ENCODE results near the gene XPNPEP1. TPM values are rescaled to one million over a fixed set of nuclear protein-coding genes. Genes with fewer than 3 reads are reported as not detected.
"Not testable (repeated sequence)": the region's sequence is repeated elsewhere in the genome, so short reads cannot be mapped to it uniquely, and the experiment has no call there.

The XPNPEP1 gene
- polyA plus RNA-seq, 1 donor: 64.1 TPM

DNA sequence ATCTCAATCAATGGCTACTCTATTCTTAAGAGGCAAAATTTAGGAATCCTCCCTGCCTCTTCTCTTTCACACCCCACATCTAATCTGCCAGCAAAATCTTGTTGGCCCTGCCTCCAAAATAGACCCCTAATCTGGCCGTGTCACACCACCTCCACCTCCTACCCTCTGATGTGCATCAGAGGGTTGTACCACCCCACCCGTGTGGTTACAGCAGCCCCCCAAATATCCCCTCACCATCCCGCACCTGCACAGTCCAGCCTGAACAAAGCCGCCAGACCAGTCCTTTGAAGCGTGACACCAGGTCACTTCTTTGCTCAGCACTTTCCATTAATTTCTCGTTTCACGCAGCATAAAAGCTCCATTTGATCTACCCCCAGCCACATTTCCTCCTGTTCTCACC, 776 bp upstream of the XPNPEP1 start:
- DNase-seq (ENCODE audit: low read depth): no peak

DNA sequence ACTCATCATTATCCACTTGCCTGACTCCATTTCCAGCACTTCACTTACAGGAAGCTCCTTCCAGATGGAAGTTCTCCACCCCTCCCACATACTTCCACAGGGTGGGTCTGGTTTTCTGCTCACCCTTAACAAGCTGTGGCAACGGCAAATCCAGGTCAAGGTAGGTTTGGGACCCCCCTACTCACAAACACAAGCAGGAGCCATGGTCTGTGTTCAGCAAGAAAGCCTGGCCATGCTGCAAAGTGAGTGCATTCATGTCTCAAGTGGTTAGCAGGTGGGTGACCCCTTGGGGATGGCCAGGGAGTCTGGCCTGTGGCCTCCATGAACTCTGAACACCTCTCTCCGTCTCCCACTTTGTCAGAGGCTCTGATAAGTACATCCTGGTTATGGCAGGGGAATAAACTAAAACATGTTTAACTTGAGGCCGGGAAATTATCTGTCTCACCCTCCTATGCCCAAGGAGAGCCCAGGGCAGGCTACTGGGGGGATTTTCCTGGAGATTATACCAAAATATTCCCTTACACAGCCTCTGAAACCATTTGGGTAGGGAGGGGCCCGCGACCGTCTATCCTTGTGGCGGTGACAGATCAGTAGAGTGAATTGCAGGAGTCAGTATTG, 844 bp downstream of the XPNPEP1 start:
- DNase-seq (ENCODE audit: low read depth): no peak

DNA sequence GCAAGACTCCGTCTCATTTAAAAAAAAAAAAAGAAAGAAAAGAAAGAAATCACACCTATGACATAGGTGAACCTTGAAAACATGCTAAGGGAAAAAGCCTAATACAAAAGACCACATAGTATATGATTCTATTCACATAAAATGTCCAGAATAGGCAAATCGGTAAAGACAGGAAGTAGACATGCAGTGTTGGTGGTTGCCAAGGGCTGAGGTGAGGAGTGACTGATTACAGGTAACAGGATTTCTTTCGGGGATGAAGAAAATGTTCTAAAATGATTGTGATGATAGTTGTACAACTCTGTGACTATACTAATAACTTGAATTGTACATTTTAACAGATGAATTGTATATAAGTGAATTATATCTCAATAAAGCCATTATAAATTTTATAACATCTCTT, 3.3 kb downstream of the XPNPEP1 start:
- DNase-seq (ENCODE audit: low read depth): no peak

DNA sequence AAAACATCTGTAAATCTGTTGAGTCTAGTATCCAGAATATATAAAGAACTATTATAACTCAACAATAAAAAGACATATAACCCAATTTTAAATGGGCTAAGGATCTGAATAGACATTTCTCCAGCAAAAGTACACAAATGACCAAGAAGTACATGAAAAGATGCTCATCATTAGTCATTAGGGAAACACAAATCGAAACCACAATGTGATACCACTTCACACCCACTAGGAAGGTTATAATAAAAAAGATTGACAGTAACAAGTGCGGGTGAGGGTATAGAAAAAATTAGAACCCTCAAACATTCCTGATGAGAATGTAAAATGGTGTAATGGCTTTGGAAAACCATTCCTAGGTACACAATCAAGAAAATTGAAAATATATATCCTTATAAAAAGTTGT, 4.1 kb downstream of the XPNPEP1 start:
- DNase-seq (ENCODE audit: low read depth): no peak

DNA sequence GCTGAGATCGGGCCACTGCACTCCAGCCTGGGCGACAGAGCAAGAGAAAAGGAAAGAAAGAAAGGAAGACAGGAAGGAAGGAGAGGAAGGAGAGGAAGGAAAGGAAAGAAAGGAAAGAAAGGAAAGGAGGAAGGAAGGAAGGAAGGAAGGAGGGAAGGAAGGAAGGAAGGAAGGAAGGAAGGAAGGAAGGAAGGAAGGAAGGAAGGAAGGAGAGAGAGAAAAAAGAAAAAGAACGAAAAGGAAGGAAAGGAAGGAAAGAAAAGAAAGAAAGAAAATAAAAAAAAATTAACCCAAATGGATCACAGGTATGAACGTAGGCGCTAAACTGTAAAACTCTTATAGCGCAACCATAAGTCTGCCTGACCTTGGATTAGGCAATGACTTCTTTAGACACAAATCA, 4.6 kb downstream of the XPNPEP1 start:
- not testable (repeated sequence) for DNase-seq (ENCODE audit: low read depth)

DNA sequence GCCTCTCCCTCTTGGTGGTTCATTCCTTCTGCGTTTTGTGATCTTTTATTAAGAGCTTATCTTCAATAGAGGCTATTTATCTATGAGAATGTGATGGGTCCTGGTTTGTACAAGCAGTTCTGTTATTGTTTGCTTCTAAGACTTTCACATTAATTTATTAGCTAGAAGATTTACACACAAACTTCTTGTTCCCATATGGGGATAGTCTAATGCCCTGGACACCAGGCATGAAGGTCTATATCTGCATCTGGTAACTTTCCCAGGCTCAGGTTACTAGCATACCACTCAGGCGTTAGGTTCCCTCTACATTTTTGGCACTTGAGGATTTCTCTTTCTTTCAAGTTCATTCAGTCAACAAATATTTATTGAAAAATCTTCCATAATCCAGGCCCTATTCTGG, 7.7 kb downstream of the XPNPEP1 start:
- no peak for DNase-seq (ENCODE audit: low read depth)

DNA sequence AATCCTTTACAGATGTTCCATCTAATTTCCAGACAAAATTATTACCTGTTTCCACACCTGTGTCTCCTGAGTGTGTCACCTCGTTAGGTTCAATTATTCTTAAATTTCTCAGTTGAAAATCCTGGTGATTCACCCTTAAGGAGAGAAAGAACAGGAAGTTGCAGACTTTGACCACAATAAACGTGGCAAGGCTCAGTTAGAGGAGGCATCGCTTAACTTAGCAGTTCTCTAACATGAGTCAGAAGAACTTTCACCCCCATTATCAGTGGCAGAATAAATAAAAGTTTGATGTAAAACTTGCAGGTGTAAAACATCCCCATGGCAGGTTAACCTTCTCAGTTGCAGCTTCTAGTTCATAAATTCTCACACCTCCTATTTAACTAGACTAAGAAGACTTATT, 8.3 kb downstream of the XPNPEP1 start:
- no peak for DNase-seq (ENCODE audit: low read depth)

DNA sequence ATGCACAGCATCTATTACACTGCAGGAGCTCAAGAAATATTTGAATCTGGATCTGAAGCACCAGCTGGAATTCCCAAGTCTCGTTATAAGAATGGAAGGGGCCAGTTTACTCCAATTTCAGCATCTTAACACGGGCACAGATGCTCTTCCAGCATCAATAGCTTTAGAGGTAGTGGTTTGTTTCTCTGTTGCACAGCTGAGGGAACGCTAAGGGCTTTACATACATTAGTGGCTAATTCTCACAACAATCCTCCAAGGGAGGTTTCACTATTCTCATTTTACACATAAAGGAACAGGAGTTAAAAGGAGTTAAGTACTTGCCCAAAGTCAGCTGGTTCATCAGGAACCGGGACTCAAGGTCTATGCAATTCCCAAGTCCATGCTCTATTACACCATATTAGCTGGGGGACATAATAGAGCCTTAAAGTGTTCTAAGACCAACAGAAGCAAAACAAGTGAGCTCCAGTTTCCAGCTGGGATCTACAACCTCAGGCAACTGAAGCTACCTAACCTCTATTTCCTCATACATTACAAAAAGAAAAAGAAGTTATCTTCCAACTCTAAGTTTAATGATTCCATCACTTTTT, 9.9 kb downstream of the XPNPEP1 start:
- DNase-seq (ENCODE audit: low read depth): no peak

DNA sequence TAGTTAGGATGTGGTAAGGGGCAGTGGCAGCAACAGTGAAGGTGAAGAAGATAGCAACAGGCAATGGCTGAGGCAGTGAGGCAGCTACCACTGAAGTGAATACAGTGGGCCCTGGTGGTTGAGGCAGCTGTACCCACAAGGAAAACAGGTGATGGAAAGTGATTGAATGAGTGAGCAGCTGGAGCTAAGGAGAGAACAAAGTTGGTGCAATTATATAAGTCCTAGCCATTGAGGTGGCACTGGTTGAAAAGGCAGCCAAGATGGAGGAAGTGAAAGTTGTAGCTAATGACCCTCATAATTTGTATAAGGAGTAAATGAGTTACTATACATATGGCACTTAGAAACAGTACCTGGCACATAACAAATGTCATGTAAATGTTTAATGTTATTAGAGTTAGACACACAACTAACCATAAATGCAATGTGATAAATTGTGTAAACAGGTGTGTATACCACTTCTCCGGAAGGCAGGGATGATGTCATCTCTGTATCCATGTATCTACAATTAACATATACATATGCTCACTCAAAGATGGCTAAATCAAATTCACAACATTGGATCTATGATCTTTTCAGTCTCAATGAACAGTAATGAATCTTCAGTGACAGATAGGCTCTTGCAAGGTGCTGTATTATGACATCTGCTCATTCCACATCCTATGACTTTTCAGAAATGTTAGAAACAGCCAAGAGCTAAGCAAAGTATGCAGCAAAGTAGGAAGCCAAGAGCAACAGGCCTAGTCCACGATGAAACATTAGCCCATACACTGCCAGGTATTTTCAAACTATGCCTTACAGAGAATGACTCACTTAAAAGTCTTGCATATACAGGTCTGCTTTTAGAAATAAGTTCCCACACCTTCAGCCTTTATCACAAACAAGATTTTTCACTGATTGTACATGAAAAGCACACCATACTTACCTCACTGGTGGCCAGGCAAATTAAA, 10.7 kb downstream of the XPNPEP1 start:
- no peak for DNase-seq (ENCODE audit: low read depth)

DNA sequence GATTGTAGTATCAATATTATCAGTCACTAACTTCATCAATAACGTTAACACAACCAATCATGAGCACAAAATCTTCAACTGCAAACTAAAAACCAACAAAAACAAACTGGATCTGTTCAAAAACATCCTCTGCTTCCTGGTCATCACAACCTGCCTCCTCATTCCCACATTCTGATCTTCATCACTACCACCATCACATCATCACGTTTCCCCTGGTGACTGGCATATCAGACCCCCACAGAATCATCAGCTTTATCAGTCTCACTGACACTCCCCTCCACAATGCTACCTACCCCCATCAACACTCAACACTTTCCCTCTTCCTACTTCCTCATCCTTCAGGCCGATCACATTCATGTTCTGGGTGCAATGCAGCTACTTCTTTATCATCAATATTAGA, 11.4 kb downstream of the XPNPEP1 start:
- no peak for DNase-seq (ENCODE audit: low read depth)

DNA sequence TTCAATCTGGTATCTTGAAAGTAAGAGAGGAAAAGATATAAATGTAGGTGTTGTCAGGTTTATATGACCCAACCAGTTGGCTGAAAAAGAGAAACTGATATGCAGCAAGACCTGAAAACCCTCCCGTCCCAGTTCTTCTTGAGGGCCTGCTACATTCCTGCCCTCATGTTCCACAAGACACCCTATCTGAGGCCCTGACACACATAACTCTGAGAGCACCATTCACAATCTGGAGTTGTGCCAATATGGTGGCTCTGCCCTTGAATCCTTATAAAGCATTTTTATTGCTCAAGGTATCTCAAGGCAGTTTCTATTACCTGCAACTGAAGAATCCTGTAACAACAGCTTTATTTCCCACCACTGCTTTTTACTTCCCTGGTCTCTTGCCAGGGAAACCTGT, 17.0 kb downstream of the XPNPEP1 start:
- DNase-seq (ENCODE audit: low read depth): no peak

DNA sequence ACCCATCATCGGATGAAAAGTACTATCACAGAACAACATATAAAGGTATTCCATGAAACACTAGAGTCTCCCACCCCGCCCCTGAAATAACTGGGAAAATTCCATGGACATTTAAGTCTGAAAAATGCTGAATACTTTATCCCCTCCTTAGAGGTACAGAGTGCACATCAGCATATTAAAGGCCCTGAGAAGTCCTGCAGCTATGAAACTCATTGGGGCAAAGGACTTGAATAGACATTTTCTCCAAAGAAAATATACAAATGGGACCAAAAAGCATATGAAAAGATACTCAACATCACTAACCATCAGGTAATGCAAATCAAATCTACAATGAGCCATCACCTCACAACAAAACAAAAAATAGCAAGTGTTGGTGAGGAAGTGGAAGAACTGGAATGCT, 18.9 kb downstream of the XPNPEP1 start:
- no peak for DNase-seq (ENCODE audit: low read depth)

DNA sequence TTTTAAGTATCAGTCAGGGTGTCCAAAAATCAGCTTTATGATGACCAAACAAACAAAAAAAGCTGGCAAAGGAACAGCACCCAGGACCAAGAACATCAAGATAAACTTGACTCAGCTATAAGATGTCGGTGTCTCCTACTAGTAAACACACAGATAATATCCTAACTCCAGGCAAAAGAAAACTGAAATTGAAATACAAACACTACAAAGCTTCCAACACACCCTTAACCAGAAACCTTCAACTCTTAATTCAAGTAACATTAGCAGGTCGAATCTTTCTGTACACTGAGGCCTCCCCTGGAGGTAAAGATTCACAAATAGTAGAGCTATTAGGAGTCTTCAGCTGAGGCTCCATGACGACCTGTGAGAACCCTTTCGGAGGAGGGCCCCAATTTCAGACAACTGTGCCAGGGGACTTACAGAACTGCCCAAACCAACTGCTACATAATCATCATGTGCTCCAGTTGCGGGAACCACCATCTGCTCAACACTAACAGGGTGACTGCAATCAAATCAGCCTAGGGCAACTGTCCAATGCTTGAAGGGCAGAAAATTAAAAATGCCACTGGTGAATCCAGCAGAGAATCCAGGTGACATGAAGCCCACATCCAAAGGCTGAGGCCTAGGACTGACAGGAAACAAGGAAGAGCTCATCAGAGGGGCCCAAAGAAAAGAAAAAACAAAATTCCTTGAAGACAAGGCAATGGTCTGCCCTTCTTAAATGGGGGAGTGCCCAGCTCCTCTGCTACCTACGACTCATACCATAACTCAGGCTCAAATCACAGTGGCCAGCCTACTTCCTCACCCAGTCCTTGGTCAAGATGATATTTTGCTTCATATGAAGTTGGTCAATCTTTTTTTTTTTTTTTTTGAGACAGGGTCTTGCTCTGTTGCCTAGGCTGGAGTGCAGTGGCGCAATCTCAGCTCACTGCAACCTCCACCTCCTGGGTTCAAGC, 20.0 kb downstream of the XPNPEP1 start:
- no peak for DNase-seq (ENCODE audit: low read depth)

DNA sequence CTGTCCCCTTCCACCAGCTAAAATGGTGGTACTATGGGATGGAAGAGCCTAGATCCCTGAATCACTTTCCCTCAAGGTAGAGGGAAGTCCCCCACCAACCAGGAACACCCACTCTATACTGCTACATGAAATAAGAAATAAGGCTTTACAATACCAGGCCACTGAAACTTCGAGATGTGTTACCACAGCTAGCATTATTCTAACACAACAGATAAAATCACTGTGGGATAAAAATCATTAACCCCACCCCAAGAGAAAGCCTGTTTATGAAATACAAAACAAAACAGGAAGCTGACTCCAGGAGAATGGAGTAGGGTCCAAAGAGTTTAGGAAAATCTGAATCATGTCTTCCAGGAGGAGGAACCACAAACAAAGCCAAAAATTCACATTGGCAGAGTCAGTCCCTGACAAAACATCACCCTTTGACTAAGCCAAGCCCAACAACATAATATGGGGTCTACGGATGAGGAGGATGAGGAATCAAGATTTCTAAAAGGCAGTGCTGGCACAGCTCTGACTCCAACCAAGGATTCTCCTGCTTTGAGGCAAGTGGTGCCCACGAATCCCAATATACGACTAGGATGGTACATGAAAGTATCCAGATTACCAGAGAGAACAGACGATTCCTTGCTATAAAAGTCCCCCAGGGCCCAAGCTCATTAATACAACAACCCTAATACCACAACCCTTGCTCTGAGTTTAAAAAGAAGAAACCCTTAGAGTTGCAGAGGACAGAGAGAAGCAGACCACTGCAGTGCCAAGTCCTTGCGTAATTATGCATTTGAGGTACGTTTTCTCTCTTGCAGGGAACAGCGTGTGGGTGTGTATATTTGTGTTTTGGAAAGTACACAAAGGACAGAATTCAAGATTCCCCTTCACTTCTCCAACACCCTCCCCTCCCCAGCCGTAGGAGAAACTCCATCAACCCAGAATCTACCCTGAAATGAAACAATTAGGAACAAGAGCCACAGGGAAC, 23.7 kb downstream of the XPNPEP1 start:
- peak; percentile 46 for DNase-seq (ENCODE audit: low read depth)

DNA sequence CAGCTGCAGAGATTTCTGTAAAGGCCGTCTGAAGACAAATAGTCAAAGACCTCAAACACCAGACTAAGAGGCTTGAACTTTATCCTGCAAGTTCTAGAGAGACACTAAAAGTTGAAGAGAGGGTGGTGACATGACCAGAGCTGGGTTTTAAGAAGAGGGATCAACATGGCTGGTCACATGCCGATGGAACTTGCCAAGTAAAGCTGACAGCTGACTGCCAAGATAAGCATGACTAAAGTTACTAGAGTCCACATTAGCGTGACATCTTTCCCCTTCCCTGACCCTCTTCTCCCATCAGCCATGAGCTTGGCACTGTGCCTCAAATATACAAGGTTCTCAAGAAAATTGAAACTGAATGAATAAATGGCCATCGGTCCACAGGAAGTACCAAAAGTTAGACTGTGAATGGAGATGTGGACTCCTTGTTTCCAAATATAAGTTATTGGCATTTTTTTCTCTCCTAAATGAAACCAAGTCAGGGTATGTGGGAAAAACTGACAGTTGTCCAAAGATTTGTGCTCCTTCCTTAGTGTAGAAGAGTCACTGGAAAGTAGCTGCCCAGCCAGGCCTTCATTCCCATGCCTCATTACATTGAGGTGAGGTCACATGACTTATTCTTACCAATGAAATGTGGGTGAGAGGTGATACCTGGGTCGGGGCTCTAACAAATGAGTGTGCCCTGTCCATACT, 24.5 kb downstream of the XPNPEP1 start:
- DNase-seq (ENCODE audit: low read depth): no peak

DNA sequence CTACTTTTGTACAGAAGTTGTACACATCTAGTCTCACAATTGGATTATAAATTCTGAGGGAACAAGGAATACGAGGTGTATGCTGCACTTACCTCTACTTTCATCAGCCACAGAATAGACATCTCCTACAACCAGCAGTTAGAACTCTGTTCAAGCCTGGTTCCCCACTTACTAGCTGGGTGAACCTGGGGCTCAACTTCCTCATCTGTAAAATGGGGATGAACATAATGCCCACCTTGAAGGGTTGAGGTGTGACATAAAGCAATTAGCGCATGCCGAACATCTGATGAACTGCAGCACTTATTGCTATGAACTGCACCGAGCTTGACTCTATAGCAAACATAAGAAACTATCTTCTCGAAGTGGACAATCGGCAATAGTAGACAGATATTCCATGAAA, 25.3 kb downstream of the XPNPEP1 start:
- DNase-seq (ENCODE audit: low read depth): no peak

DNA sequence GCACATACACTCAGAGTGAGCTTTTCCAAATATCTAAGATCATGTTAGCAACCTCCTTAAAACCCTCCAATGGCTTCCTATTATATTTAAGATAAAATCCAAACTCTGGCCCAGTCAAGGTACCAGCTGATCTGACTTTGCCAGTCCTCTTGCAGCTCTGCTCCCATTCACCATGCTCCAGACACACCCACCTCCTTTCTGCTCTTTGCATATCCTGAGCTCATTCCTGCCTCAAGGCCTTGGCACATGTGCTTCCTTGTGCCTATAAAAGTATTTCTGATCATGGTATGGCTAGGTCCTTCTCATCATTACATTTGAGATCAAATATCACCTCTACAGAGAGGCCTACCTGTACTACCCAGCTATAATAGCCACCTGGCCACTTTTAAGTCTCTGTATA, 27.5 kb downstream of the XPNPEP1 start:
- no peak for DNase-seq (ENCODE audit: low read depth)

DNA sequence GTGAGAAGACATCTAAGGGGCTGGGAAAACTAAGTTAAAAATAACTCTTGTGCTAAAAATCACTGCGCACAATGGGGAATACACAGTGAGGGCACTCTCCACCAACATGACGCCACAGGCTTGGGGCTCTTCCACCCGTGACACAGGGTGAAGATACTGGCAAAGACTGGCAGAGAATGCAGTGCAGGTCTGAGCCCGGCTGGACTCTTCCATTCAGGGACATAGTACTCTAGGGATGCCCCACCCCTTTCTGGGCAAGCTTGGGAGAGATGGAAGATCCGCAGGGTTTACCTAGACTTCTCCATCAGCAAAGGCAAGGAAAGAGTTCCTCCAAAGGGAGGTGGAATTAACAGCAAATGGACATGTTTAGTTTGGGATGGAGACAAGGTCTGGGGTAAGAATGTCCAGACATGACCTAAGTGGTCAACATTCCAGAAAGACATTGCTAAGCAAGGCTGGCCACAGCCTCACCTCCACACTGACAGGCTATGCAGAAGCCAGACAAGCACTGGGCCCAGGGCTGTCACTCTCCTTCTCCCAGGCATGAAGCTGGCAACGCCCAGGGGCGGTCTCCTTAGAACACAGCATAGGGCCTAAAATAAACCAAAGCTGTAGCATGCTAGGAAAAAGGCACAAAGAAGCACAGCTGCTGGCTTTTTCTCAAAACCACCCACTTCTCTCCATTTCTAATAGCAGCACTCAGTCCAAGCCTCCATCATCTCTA, 28.1 kb downstream of the XPNPEP1 start:
- no peak for DNase-seq (ENCODE audit: low read depth)

DNA sequence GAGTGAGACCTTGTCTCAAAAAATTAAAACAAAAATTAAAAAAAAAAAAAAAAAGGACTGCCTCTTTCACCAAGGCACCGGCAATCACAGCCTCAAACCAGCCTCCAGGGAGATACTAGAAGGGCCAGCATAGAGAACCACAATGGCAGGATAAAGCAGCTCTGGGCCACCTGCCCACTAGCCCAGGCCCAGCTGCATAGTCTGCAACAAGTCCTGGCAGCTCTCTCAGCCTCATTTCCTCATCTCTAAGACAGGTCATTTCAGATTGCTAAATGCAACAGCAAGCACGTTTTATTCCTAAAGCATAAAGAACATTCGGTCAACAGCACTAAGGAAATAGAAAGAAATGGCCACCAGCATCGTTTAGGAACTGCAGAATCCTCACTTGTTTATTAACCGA, 28.8 kb downstream of the XPNPEP1 start:
- no peak for DNase-seq (ENCODE audit: low read depth)

Data from forelimb muscle (tissue), 1 donor.